GM12873 (cell line): ENCODE data around the gene CALN1.

Source experiments
- CTCF ChIP-seq: IDR thresholded peaks from 2 replicates; pipeline ENCODE4 v1.5.1; 2012; ENCODE audit warnings: low read depth, mild to moderate bottlenecking, moderate library complexity, low read length, control low read depth; ENCODE audit not compliant: insufficient read depth; ENCODE audit errors: missing control alignments

The CALN1 gene

GRCh38 chr7:72064916-72065315 lies 347.2 kb downstream of the CALN1 start:
- no peak for TF ChIP-seq CTCF

GRCh38 chr7:72063330-72063729 lies 348.8 kb downstream of the CALN1 start:
- no peak for TF ChIP-seq CTCF

- no peak for TF ChIP-seq CTCF
Observed at GRCh38 chr7:72062666-72063065, 349.5 kb downstream of the CALN1 start.

- no peak for TF ChIP-seq CTCF
Observed at GRCh38 chr7:72059925-72060324, 352.2 kb downstream of the CALN1 start.

- TF ChIP-seq CTCF, result no peak
Observed at GRCh38 chr7:72058579-72058978, 353.6 kb downstream of the CALN1 start.

- no peak for TF ChIP-seq CTCF
Observed at GRCh38 chr7:72057796-72058195, 354.3 kb downstream of the CALN1 start.

- no peak for TF ChIP-seq CTCF
Observed at GRCh38 chr7:72057231-72057630, 354.9 kb downstream of the CALN1 start.

- no peak for TF ChIP-seq CTCF
Observed at GRCh38 chr7:72055426-72055825, 356.7 kb downstream of the CALN1 start.
